Renal cortex interstitium (tissue), 11 donors: ENCODE results near the gene RCAN2. TPM values are rescaled to one million over a fixed set of nuclear protein-coding genes. Genes with fewer than 3 reads are reported as not detected.

Experiments used
- DNase-seq, 11 donors: peaks; one replicate each; pipeline ENCODE4 v3.0.0-alpha.2; 2013; ENCODE audit warnings: low read depth in 9 of 11, low spot score in 4 of 11; ENCODE audit errors: extremely low read depth in 1 of 11
- polyA plus RNA-seq, 3 donors: library from polyadenylated mRNA; unstranded; fragments of 120-200 nt; gene quantifications; one replicate each; pipeline ENCODE4 v1.2.1, GENCODE V29; 2013; ENCODE audit not compliant: insufficient read length in 3 of 3

Gene RCAN2
- polyA plus RNA-seq, 3 donors: 19.9 to 22.6 (median 22.4) TPM

- DNase-seq: no peak
Measured at GRCh38 chr6:46215213-46215612, 276.0 kb downstream of the RCAN2 start.

GRCh38 chr6:46211917-46212316, 279.3 kb downstream of the RCAN2 start:
- no peak for DNase-seq

GRCh38 chr6:46210294-46210693, 281.0 kb downstream of the RCAN2 start:
- DNase-seq: no peak

- DNase-seq: no peak
Measured at GRCh38 chr6:46208303-46208702, 282.9 kb downstream of the RCAN2 start.

- no peak for DNase-seq
Measured at GRCh38 chr6:46207174-46207573, 284.1 kb downstream of the RCAN2 start.

GRCh38 chr6:46204880-46205650, 286.2 kb downstream of the RCAN2 start:
- DNase-seq: no peak

GRCh38 chr6:46203391-46204177, 287.7 kb downstream of the RCAN2 start:
- DNase-seq: peak in 9 of 11 donors; percentile 38 to 72 (median 50)

GRCh38 chr6:46201702-46202101, 289.5 kb downstream of the RCAN2 start:
- DNase-seq: no peak

GRCh38 chr6:46199387-46199786, 291.9 kb downstream of the RCAN2 start:
- DNase-seq: no peak

- DNase-seq: no peak
Measured at GRCh38 chr6:46191961-46192360, 299.3 kb downstream of the RCAN2 start.

- no peak for DNase-seq
Measured at GRCh38 chr6:46190889-46191288, 300.4 kb downstream of the RCAN2 start.

- no peak for DNase-seq
Measured at GRCh38 chr6:46189726-46190125, 301.5 kb downstream of the RCAN2 start.

GRCh38 chr6:46186583-46186982, 304.7 kb downstream of the RCAN2 start:
- no peak for DNase-seq

GRCh38 chr6:46184114-46184513, 307.1 kb downstream of the RCAN2 start:
- DNase-seq: peak in 1 of 11 donors; percentile 7

GRCh38 chr6:46175976-46176375, 315.3 kb downstream of the RCAN2 start:
- DNase-seq: no peak

- no peak for DNase-seq
Measured at GRCh38 chr6:46175446-46175845, 315.8 kb downstream of the RCAN2 start.

GRCh38 chr6:46174904-46175303, 316.3 kb downstream of the RCAN2 start:
- no peak for DNase-seq

- DNase-seq: no peak
Measured at GRCh38 chr6:46172176-46172575, 319.1 kb downstream of the RCAN2 start.
